Activated naive CD4-positive, alpha-beta T cell treated with anti-CD3 and anti-CD28 coated beads, Interleukin-2, amount 50 U/mL, for 16 hours (primary cell): ENCODE results near the gene N4BP2.

Experiments
- DNase-seq: peaks from one replicate; pipeline ENCODE4 v3.0.0-alpha.2; 2020

Gene N4BP2

DNA sequence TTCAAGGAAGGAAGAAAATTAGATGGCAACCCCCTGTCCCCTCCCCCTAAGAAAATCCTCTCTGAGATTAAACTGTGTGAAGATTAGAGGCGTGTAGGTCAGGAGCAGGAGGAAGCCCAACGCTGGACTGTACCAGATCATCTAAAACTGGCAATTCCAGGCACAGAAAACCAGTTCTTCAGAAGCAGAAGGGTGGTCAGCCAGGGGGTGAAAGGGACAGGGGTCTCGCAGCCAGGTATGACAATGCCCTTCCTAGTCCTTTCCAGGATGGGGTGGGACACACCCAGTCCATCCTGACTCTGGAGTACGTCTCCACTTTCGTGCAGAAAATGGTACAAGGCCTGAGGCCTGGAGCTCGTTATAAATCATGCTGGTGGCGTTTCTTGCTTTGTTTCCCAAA lies 136.9 kb downstream of the N4BP2 start:
- no peak for DNase-seq

DNA sequence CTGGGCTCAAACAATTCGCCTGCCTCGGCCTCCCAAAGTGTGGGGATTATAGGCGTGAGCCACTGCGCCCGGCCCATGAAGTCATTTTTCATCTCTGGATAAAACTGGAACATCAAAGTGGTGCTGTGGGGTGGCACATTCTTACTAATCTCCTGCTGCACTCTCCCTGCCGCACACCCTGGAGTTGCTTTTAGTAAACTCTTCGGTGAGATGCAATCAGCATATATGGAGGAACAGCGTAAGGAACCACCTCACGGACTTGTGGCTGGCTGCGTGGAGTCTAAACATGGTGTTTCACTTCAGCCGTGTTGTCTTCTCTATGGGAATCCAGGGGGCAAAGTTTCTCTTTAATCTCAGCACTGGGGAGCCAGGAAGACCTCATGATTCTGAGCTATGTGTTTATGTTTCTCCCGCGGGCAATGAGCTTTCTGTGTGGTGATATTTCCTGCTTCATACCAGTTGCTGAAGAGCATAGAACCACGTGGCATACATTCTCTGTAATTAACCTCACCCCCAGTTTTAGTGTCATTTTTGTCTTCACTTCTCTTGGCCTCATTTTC lies 138.0 kb downstream of the N4BP2 start:
- no peak for DNase-seq

DNA sequence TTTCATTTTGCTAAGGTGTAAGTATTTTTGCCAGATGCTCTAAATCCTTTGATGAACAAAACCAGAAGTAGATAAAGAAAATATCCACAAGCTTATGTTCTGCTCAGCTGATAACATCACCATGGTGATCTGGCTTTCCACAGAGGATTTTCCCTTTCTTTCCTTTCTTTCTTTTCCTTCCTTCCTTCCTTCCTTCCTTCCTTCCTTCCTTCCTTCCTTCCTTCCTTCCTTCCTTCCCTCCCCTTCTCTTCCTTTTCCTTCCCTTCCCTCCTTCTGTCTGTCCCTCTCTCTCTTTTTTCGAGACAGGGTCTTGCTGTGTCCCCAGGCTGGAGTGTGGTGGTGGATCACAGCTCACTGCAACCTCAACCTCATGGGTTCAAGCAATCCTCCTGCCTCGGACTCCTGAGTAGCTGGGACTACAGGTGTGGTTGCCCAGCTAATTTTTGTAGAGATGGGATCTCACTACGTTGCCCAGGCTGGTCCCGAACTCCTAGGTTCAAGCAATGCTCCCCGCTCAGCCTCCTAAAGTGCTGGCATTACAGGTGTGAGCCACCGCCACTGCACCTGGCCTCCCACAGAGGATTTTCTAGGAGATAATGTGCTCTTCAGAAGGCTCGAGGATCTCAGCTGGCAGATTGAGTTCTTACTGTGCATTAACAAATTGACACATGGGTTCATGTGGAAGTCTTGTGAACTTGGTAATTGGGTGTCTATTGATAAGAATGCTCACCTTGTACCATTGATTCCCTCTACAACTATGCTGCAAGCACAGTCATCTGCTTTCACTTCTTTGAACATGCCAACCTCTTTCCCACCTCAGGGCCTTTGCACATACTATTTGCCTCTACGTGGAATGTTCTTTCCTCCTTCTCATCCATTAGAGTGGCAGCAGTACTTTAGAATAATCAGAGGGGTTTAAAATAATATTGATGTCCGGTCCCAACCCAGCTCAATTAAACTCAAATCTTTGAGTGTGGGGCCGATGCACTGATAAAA lies 138.8 kb downstream of the N4BP2 start:
- no peak for DNase-seq

- no peak for DNase-seq
These were observed 139.6 kb downstream of the N4BP2 start for GRCh38 chr4:40196272-40196671.

DNA sequence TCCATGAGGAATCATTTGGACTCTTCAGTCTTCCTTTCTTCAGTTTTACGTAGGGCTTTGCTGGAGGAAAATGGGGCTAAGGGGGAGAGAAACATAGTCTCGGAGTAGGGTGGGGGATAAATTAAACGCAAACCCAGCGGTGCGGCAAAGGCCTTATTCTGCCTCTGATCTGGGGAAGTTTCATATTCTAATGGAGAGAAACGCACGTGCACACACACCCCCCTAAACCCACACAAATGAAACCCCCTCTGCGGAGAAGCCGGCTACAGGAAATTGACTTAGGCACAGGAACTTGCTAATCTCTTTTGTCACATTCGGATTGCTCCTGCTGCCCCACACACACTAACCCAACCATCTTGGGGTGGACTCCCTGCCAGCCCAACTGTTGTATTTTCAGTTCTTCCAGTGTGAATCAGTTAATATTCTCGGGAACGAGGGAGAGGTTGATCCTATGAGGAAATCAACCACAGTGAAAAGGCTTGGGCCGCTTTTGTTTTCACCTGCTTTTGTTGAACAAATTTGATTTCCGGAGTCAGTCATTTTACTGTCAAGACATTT lies 140.2 kb downstream of the N4BP2 start, which contains the start of gene RHOH:
RHOH (plus strand) TSS at position 308 of the 558 bp plus-strand sequence. CDS start 46,356 bp downstream, outside the sequence.
- DNase-seq, result peak; percentile 75

DNA sequence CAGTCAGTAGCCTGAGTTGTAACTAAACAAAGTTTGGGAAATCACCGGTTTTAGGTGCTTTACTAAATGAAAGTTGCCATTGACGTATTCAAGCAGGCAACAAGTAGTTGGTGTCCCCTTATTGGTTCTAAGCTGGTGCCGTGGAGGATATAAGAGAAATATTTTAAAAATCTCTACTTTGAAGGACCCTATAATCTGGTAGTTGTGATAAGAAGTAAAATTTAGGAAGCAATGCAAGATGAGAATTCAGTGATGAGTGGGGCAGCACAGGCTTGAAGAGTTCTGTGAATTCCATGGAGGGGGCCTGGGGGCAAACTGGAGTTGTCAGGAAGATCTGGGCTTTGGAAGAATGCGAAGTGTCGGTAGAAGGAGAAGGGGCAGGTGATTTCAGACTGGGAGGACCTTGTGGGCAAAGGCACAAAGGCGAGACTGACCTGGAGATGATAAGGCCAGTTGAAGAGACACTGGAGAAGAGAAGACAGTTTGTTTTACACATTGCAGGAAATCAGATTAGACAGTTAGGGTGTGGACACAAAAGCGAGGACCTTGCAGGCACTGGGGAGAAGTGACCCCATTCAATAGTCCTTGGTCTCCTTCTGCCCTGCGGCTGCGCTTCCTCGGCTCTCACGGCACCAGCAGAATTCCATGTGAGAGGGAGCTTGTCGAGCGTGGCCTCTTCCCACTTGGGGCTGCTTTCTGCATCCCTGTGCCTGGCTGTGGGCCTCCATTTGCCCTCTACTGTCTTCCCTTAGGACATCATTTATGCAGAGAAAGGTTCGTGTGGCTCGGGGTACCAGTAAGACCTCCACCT lies 141.4 kb downstream of the N4BP2 start:
- no peak for DNase-seq

DNA sequence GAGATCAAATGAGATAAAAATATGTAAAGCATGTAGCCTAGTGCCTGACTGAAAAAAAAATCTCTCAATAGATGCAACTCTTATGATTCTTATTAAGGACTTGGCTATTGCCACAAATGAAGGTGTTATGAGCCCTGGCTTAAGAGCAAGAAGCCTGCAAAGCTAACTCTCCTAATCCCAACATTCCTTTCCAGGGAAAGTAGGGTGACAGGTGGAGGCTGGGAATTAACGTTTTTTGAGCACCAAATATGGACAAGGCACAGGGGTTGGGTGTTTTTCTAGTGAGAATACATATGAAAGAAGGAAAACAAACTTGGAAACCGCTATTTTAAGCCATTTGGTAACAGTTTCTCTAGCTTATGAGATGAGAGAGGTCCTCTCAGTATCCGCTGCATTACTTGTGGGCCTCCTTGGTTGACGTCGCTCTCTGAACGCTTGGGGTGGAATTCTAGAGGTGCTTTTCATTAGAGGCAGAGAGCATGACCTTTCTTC lies 142.6 kb downstream of the N4BP2 start:
- no peak for DNase-seq

- peak; percentile 55 for DNase-seq
These were observed 143.6 kb downstream of the N4BP2 start for GRCh38 chr4:40199999-40200874.

DNA sequence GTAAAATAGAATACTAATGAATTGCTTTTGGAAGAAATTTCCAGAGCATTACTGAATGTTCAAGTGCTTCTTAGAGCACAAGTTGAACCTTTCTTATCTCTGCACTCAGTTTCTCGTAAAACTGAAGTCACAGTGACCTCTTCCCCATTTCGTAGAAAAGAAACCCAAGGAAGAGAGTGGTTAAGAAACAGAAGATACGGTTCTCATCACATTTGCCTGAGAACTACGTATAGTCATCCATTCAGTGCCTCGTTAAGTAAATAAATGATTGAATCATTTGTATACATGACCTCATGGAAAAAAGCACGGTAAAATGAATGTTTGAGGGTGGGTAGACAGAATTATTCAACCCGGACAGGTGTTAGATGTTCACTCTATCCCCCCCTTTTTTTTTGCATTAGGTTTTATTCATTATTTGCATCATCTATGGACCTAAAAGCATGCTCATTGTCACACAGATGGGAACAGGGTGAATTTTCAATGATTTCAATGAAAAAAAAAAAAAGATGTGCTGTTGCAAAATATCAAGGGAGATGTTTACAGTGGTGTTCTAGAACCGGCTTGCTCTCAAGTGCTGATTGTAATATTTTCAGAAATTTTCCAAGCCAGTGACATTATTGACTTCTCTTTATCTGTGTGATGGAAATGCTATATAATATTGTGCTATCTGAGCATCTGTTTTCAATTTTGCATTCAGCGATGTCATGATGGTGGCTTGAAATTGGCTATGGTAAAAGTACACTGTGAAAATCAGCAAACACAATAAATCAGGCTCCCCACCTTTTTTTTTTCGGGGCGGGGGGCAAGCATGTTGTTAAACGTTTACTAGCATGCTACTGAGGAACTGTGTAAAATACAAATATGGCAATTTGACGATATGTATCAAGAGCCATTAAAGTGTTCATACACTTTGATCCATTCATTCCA lies 144.5 kb downstream of the N4BP2 start:
- DNase-seq, result no peak

- no peak for DNase-seq
These were observed 145.2 kb downstream of the N4BP2 start for GRCh38 chr4:40201898-40202297.

- DNase-seq, result no peak
These were observed 145.8 kb downstream of the N4BP2 start for GRCh38 chr4:40202474-40202873.

DNA sequence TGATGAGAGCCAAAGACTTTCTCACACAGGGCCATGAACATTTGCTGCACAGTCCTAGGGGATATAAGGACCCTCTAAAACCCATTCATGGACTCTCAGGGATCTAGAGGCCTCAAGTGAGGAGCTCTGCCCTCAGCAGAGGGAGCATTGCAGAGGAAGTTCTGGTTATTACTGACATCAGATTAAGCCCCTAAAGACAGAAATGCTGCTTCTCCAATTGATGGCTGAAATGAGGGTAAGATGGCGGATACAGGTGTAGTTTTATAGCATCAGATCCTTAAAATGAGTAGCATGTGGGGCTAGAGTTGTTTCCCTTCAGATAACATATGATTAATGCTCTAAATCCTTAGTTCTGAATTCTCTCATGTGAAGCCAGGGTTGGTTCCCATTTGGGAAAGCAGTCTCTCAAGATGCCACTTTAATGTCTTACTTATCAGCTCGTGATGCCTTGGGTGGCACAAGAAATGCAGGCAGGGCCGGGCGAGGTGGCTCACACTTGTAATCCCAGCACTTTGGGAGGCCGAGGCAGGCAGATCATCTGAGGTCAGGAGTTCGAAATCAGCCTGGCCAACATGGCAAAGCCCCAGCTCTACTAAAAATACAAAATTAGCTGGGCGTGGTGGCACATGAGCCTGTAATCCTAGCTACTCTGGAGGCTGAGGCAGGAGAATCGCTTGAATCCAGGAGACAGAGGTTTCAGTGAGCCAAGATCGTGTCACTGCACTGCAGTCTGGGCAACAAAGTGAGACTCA lies 148.0 kb downstream of the N4BP2 start:
- DNase-seq, result no peak

DNA sequence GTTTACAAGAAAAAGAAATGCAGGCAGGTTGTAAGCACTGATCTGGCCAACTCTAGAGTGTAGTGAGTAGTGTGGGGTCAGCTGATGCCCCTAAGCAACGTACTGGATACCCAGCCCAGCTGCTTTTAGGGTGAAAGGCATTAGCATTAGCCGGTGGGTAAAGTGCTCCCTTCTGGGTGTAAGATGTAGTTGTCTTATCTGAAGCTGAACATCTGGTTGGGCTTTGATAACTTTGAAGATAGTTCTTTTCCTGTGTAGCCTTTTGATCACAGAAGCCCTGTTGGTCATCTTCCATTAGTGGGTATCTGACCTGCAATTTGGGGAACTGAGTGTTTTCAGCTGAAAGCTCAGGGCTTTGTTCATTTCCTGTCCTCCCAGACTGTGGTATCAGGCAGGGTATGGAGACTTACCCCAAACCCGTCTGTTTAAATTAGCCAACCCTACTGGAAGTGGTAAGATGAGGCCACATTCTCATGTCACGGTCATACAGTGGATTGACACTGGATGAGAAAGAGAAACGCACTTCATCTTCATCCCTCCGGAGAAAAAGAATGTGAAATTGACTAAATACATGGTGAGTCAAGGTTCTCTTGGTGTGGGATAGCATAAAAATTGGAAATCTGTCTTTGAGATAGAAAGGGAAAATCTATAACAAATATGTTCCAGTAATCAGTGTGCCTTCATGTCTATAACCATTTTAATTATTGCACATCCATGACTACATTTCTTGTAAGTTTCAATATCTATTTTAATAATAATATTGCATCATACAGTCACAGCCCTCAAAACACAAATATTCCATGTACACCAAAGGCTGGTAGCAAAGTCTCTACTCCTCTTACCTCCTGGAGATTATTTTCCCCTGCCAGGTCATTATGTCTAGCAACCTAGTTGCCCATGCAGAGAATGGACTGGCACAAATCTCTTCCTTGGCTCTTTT lies 148.9 kb downstream of the N4BP2 start:
- DNase-seq, result no peak

- no peak for DNase-seq
These were observed 149.8 kb downstream of the N4BP2 start for GRCh38 chr4:40206426-40206825.
